H9 (cell line): Measurements from ENCODE around the gene PIGL. TPM values are rescaled to one million over a fixed set of nuclear protein-coding genes. Genes with fewer than 3 reads are reported as not detected.
A peak's percentile ranks its signal among the peaks of the same experiment; 100 is the strongest.

Source experiments
- DNase-seq: peaks from one replicate; pipeline ENCODE4 v3.0.0-alpha.2; 2017
- H2AFZ ChIP-seq: one replicate; pipeline ENCODE4 v1.6.1; 2013; ENCODE audit warnings: mild to moderate bottlenecking, low read length, control low read depth, moderate library complexity
- H2AK5ac ChIP-seq: 2 replicates; pipeline ENCODE4 v1.6.1; 2013; ENCODE audit warnings: low read length, control low read depth, mixed read lengths; ENCODE audit not compliant: insufficient read length
- H2BK120ac ChIP-seq: one replicate; pipeline ENCODE4 v1.6.1; 2013; ENCODE audit warnings: low read depth, mild to moderate bottlenecking, low read length, control low read depth, inconsistent platforms; ENCODE audit not compliant: poor library complexity, severe bottlenecking
- H2BK12ac ChIP-seq: 2 replicates; pipeline ENCODE4 v1.6.1; 2013; ENCODE audit warnings: low read length, control low read depth, mixed read lengths, low read depth; ENCODE audit not compliant: insufficient read length
- H2BK15ac ChIP-seq: 2 replicates; pipeline ENCODE4 v1.6.1; 2013; ENCODE audit warnings: low read depth, low read length, control low read depth
- H2BK20ac ChIP-seq: one replicate; pipeline ENCODE4 v1.6.1; 2013; ENCODE audit warnings: low read depth, mild to moderate bottlenecking, low read length, control low read depth, inconsistent platforms; ENCODE audit not compliant: poor library complexity, severe bottlenecking
- H2BK5ac ChIP-seq: 2 replicates; pipeline ENCODE4 v1.6.1; 2013; ENCODE audit warnings: low read length, control low read depth, mixed read lengths; ENCODE audit not compliant: insufficient read length
- H3K14ac ChIP-seq: 2 replicates; pipeline ENCODE4 v1.6.1; 2013; ENCODE audit warnings: low read length, control low read depth; ENCODE audit not compliant: insufficient read depth
- H3K18ac ChIP-seq: 2 replicates; pipeline ENCODE4 v1.6.1; 2013; ENCODE audit warnings: low read depth, mild to moderate bottlenecking, mixed read lengths, low read length, control low read depth; ENCODE audit not compliant: insufficient read length
- H3K23ac ChIP-seq: 2 replicates; pipeline ENCODE4 v1.6.1; 2013; ENCODE audit warnings: low read length, control low read depth, mixed read lengths, low read depth; ENCODE audit not compliant: insufficient read length
- H3K23me2 ChIP-seq: 2 replicates; pipeline ENCODE4 v1.6.1; 2013; ENCODE audit warnings: low read depth, mild to moderate bottlenecking, mixed read lengths, low read length, control low read depth; ENCODE audit not compliant: insufficient read length, poor library complexity, severe bottlenecking
- H3K27ac ChIP-seq: 2 replicates; pipeline ENCODE4 v1.5.1; 2013; ENCODE audit warnings: low read length, control low read depth, mixed read lengths, low read depth; ENCODE audit not compliant: insufficient read length
- H3K27me3 ChIP-seq: 2 replicates; pipeline ENCODE4 v1.6.1; 2013; ENCODE audit warnings: low read length, control low read depth, inconsistent platforms; ENCODE audit not compliant: insufficient read depth
- H3K4ac ChIP-seq: 2 replicates; pipeline ENCODE4 v1.6.1; 2013; ENCODE audit warnings: low read depth, mild to moderate bottlenecking, control low read depth, inconsistent platforms, low read length, moderate library complexity
- H3K4me1 ChIP-seq: 2 replicates; pipeline ENCODE4 v1.6.1; 2013; ENCODE audit warnings: low read length, control low read depth, inconsistent platforms; ENCODE audit not compliant: insufficient read depth
- H3K4me2 ChIP-seq: 2 replicates; pipeline ENCODE4 v1.6.1; 2013; ENCODE audit warnings: low read length, control low read depth, mixed read lengths; ENCODE audit not compliant: insufficient read length, insufficient read depth
- H3K56ac ChIP-seq: 2 replicates; pipeline ENCODE4 v1.6.1; 2013; ENCODE audit warnings: low read depth, mild to moderate bottlenecking, mixed read lengths, low read length, control low read depth; ENCODE audit not compliant: insufficient read length
- H3K79me1 ChIP-seq: 2 replicates; pipeline ENCODE4 v1.6.1; 2013; ENCODE audit warnings: low read depth, mild to moderate bottlenecking, moderate library complexity, low read length, control low read depth, inconsistent platforms; ENCODE audit not compliant: insufficient read depth, poor library complexity, severe bottlenecking
- H3K79me2 ChIP-seq: 2 replicates; pipeline ENCODE4 v1.6.1; 2013; ENCODE audit warnings: low read length, control low read depth, inconsistent platforms; ENCODE audit not compliant: insufficient read depth
- H3K9ac ChIP-seq: 2 replicates; pipeline ENCODE4 v1.6.1; 2013; ENCODE audit warnings: low read length, control low read depth, mixed read lengths; ENCODE audit not compliant: insufficient read length; ENCODE audit errors: extremely low read depth
- H3K9me3 ChIP-seq: one replicate; pipeline ENCODE4 v1.6.1; 2013; ENCODE audit warnings: low read depth, low read length, inconsistent platforms; ENCODE audit not compliant: control insufficient read depth
- H3T11ph ChIP-seq: one replicate; pipeline ENCODE4 v1.6.1; 2013; ENCODE audit warnings: mild to moderate bottlenecking, low read length, control low read depth, inconsistent platforms
- H4K20me1 ChIP-seq: one replicate; pipeline ENCODE4 v1.6.1; 2013; ENCODE audit not compliant: control insufficient read depth, insufficient read length, insufficient read depth
- H4K5ac ChIP-seq: 2 replicates; pipeline ENCODE4 v1.6.1; 2013; ENCODE audit warnings: low read depth, mild to moderate bottlenecking, mixed read lengths, low read length, control low read depth; ENCODE audit not compliant: insufficient read length
- H4K8ac ChIP-seq: replicated peaks from 2 replicates; pipeline ENCODE4 v1.6.1; 2013; ENCODE audit warnings: low read length, control low read depth, mixed read lengths, low read depth; ENCODE audit not compliant: insufficient read length
- H4K91ac ChIP-seq: 2 replicates; pipeline ENCODE4 v1.6.1; 2013; ENCODE audit warnings: low read depth, mild to moderate bottlenecking, moderate library complexity, mixed read lengths, low read length, control low read depth; ENCODE audit not compliant: insufficient read length
- H3K27ac Mint-ChIP-seq, 3 experiments: 2 replicates in 2 of 3; 3 replicates in 1 of 3; pipeline ENCODE4 v1.8.0; 2020 to 2021; ENCODE audit warnings: mixed read lengths in 3 of 3, mild to moderate bottlenecking in 1 of 3, moderate library complexity in 1 of 3
- H3K27me3 Mint-ChIP-seq: 2 replicates; pipeline ENCODE4 v1.8.0; 2021; ENCODE audit warnings: low read depth, mild to moderate bottlenecking, moderate library complexity, mixed read lengths
- H3K36me3 Mint-ChIP-seq, 3 experiments: 2 replicates in 2 of 3; 3 replicates in 1 of 3; pipeline ENCODE4 v1.8.0; 2020 to 2021; ENCODE audit warnings: low read depth in 3 of 3, mixed read lengths in 3 of 3; ENCODE audit not compliant: insufficient read depth in 1 of 3
- H3K4me1 Mint-ChIP-seq, 2 experiments: 2 replicates each; pipeline ENCODE4 v1.8.0; 2020; ENCODE audit warnings: mixed read lengths in 2 of 2
- H3K4me3 Mint-ChIP-seq, 2 experiments: 2 replicates in 1 of 2; 3 replicates in 1 of 2; pipeline ENCODE4 v1.8.0; 2020 to 2021; ENCODE audit warnings: mild to moderate bottlenecking in 2 of 2, mixed read lengths in 2 of 2, moderate library complexity in 1 of 2
- H3K9me3 Mint-ChIP-seq, 2 experiments: 2 replicates in 1 of 2; 3 replicates in 1 of 2; pipeline ENCODE4 v1.8.0; 2020; ENCODE audit warnings: mild to moderate bottlenecking in 2 of 2, mixed read lengths in 2 of 2, moderate library complexity in 1 of 2
- WGBS: extraction: QIAGEN DNeasy Blood & Tissue Kit; methylation state at CpG from one replicate; pipeline ENCODE4 v1.1.7; 2013; ENCODE audit warnings: missing lambda C conversion rate, low lambda C conversion rate, mixed read lengths; ENCODE audit not compliant: insufficient read length; ENCODE audit errors: extremely low coverage; 5-methylcytosine and 5-hydroxymethylcytosine counted together
- total RNA-seq: library from RNA; stranded (reverse); gene quantifications from 2 replicates; pipeline ENCODE4 v1.2.1, GENCODE V29; 2021
- TF ChIP-seq, protein P1 (sequence below): fragments of 200-600 bp; sonication (generic); conservative IDR thresholded peaks from 3 replicates; pipeline ENCODE4 v1.8.0; 2021; ENCODE audit warnings: antibody characterized with exemption, mild to moderate bottlenecking

The PIGL gene
- total RNA-seq, 1 experiment from 2014 or later: 21.6 TPM

DNA sequence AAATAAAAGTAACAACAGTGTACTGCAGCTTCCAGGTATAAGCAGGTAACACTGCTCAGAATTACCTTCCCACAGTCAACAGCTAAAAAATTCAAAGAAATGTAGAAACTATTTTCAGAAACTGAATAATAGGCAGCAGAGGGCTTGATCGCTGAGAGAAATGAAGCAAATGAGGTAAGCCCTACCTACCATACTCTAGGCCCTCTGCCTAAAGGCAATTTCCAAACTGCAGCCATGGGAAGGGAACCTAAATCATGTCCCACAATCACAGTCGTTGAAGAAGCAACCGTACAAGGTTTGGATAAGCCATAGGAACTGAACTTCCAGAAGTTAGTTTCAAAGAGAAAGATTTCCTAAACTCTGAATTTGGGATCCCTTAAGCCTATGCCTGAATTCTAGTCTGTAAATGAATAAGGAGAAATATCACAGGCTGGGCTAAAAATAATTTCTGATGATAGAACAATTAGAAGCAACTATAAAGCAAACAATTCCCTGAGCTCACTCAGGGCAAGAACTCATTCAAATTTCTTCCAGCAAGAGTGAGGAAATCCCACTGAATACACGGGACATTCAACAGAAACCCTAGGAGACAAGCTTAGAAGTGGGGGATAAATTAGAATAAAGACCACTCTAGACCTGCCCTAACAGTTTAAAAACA lies 26.2 kb upstream of the PIGL start:
- Histone ChIP-seq H2AFZ (no peak overlapping the region), H3K4me2 (no peak overlapping the region), H2BK20ac (no peak overlapping the region), H3K9me3 (no peaks in the 10 kb centered on the region), H2BK15ac (no peak overlapping the region), H3K23ac (no peak overlapping the region), H3K18ac (no peak overlapping the region), H2BK12ac (no peak overlapping the region), H3K9ac (no peak overlapping the region), H3K23me2 (no peaks in the 10 kb centered on the region), H3K4ac (no peak overlapping the region), H2BK120ac (no peak overlapping the region), H4K20me1 (no peaks in the 10 kb centered on the region), H3K79me1 (no peaks in the 10 kb centered on the region), H4K8ac (no peak overlapping the region), H3K79me2 (no peaks in the 10 kb centered on the region; the same call in 1 of the 2 replicates), H3T11ph (no peak overlapping the region), H3K27me3 (no peaks in the 10 kb centered on the region), H3K56ac (no peak overlapping the region), H2AK5ac (no peak overlapping the region), H3K14ac (no peak overlapping the region), H4K5ac (no peak overlapping the region), H4K91ac (no peak overlapping the region), H2BK5ac (no peak overlapping the region), H3K4me1 (no peaks in the 10 kb centered on the region), H3K27ac (no peak overlapping the region)
- Mint-ChIP-seq H3K4me1 (no peaks in the 10 kb centered on the region), H3K27ac (peak overlapping the region in 2 of 3 experiments; percentile 53 to 72; a peak in 4 of 7 replicates), H3K36me3 (peaks cover 17 to 46% (median 44%) of the 10 kb centered on the region in 3 experiments; a peak in 6 of 7 replicates), H3K27me3 (no peaks in the 10 kb centered on the region), H3K9me3 (no peaks in the 10 kb centered on the region), H3K4me3 (no peak overlapping the region)
- WGBS: no CpG with 5 or more reads among the region's 4 CpGs
- TF ChIP-seq, protein P1, sequence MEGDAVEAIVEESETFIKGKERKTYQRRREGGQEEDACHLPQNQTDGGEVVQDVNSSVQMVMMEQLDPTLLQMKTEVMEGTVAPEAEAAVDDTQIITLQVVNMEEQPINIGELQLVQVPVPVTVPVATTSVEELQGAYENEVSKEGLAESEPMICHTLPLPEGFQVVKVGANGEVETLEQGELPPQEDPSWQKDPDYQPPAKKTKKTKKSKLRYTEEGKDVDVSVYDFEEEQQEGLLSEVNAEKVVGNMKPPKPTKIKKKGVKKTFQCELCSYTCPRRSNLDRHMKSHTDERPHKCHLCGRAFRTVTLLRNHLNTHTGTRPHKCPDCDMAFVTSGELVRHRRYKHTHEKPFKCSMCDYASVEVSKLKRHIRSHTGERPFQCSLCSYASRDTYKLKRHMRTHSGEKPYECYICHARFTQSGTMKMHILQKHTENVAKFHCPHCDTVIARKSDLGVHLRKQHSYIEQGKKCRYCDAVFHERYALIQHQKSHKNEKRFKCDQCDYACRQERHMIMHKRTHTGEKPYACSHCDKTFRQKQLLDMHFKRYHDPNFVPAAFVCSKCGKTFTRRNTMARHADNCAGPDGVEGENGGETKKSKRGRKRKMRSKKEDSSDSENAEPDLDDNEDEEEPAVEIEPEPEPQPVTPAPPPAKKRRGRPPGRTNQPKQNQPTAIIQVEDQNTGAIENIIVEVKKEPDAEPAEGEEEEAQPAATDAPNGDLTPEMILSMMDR: no peak
- DNase-seq: no peak
